Ramos (cell line): Measurements from ENCODE around the gene OR10A5.
"Not testable (repeated sequence)": the region's sequence is repeated elsewhere in the genome, so short reads cannot be mapped to it uniquely, and the experiment has no call there.

ENCODE experiments used
- in situ Hi-C: fragments of 300-500 bp; cut with MboI; formaldehyde crosslinking; loops from one replicate; pipeline ENCODE4 v1.14.3; 2022; ENCODE audit warnings: low sequenced_read_pairs; ENCODE audit not compliant: unreplicated experiment

OR10A5 gene

DNA sequence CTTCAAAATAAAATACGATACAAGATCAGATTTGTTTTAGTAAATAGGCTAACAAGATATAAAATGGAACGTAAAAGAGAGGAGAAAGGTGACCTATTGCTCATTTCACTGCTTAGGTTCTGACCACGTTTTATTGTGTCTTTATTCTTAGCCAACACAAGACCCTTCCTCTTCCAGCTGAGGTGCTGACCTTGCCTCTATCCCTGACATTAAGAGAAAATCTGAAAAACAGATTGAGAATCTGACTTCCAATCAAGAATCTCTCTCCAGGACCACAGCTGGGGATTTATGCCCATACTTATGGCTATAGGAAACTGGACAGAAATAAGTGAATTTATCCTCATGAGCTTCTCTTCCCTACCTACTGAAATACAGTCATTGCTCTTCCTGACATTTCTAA lies at the start of gene OR10A5:
OR10A5 (plus strand) TSS at position 301 of the 400 bp plus-strand sequence; CDS start at position 301, 0 bp downstream.
- in situ Hi-C loops = no loop called here

GRCh38 chr11:6799402-6799801 lies 46.1 kb upstream of the OR10A5 start, which contains the start of gene OR6A2:
Gene OR6A2, minus strand, starts transcription at chr11:6799689. Its CDS starts 3,981 bp downstream, at chr11:6795708.
- in situ Hi-C loops = no loop called here

- in situ Hi-C loops = not testable (repeated sequence)
Observed at GRCh38 chr11:6801075-6801474, 44.4 kb upstream of the OR10A5 start.

DNA sequence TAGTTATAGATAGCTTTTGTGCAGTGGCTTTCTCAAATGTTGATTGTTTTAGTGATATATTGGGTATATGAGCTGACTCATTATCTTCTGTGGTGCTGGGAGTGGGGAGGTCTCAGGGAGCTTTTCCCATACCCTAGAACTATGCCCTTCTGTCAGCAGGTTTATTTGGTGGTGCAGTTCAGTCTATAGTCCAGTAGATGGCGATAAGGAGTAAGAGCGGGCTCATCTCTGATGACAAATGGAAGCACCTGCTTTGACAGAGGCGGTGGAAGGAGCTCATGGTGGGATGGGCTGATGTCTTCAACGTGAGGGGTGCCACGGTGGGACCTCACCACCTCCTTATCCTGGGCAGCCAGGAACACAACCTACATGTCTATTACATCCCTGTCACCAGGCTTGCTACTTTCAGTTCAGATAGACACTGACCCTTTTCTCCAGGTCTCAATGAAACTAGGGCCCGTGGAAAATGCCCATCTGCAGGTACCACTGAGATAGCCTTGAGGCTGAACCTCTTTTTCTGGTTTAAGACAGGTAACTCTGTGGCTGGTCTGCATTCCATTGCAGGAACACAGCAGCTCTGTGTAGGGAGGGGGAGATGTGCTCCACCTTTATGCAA lies 33.0 kb upstream of the OR10A5 start:
- in situ Hi-C loops = no loop called here

DNA sequence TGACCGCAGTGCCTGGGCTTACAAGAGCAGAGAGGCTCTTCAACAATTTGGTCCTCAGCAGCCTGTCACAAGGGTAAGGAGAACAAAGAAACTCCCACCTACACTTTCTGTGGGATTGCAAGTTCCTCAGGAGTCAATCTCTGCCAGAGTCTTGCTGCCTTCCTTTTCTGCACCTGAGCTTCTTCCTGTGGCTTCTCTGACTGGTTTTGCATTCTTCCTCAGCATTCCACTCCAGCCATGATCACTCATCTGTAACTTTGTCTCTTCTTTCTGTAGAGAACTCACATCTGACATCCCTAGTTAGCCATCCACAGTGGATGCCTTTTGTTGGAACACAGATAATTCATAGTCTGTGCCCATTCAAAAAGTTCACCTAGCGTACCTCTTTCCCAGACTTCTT lies 31.8 kb upstream of the OR10A5 start:
- in situ Hi-C loops = no loop called here

GRCh38 chr11:6817694-6818093 lies 27.8 kb upstream of the OR10A5 start:
- in situ Hi-C loops = no loop called here

GRCh38 chr11:6818967-6819366 lies 26.5 kb upstream of the OR10A5 start:
- in situ Hi-C loops = no loop called here

- in situ Hi-C loops = no loop called here
Observed at GRCh38 chr11:6824136-6824823, 21.2 kb upstream of the OR10A5 start.

GRCh38 chr11:6825231-6825744 lies 20.2 kb upstream of the OR10A5 start:
- in situ Hi-C loops = no loop called here

GRCh38 chr11:6828103-6828502 lies 17.4 kb upstream of the OR10A5 start:
- in situ Hi-C loops = no loop called here

- in situ Hi-C loops = no loop called here
Observed at GRCh38 chr11:6833356-6833755, 12.1 kb upstream of the OR10A5 start.

- in situ Hi-C loops = no loop called here
Observed at GRCh38 chr11:6834021-6834420, 11.5 kb upstream of the OR10A5 start.

- in situ Hi-C loops = no loop called here
Observed at GRCh38 chr11:6841694-6842093, 3.8 kb upstream of the OR10A5 start.

DNA sequence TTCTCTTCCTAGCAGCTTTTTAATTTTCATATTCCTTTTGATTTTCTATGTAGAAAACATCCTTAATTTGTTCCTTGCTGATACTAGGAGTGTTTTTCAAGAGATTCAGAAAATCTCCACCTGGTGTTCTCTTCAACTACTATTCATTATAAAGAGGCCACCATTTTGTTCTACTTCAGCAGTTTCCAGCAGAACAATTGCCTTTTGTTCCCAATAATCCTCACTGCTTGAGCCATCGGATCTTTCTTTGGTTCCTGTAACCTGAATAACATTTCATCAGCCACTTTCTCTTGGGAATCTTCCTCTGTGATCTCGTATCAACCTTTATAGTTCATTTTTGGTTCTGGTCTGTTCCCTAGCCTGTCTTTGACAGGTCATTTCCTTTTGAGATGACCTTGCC lies 1.8 kb upstream of the OR10A5 start:
- in situ Hi-C loops = no loop called here

- in situ Hi-C loops = no loop called here
Observed at GRCh38 chr11:6844356-6844755, 1.1 kb upstream of the OR10A5 start.

DNA sequence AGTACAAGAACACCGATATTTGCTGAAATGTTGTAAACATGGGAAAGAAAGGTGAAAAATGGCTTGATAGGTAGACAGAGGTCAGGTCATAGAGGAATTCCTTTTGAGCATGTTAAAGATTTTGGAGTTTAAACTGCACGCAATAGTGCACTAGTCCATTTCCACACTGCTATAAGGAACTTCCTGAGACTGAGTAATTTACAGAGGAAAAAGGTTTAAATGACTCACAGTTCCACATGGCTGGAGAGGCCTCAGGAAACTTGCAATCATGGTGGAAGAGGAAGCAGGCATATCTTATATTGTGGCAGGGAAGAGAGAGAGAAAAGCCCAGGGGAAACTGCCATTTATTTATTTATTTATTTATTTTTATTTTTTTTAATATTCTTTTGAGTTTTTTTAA lies 5.0 kb downstream of the OR10A5 start:
- in situ Hi-C loops = no loop called here

- in situ Hi-C loops = not testable (repeated sequence)
Observed at GRCh38 chr11:6854801-6855200, 9.3 kb downstream of the OR10A5 start.

GRCh38 chr11:6855971-6856541 lies 10.6 kb downstream of the OR10A5 start:
- in situ Hi-C loops = no loop called here

DNA sequence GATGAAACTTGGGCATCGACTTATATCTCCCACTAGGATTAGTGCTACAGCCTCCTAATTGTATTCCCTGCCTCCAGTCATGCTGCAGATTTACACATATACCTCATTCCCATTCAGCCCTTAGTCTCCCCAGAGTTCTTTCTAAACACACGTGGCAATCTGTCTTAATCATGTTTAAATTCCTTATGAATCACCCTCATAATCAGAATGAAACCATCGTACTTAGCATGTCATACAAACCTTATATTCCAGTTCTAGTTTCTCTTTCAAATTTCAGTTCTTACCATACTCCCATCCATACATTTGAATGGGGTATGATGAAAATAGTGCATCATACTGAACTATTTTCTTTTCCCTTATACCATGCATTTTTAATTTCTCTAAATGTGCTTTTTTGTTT lies 11.4 kb downstream of the OR10A5 start:
- in situ Hi-C loops = no loop called here

DNA sequence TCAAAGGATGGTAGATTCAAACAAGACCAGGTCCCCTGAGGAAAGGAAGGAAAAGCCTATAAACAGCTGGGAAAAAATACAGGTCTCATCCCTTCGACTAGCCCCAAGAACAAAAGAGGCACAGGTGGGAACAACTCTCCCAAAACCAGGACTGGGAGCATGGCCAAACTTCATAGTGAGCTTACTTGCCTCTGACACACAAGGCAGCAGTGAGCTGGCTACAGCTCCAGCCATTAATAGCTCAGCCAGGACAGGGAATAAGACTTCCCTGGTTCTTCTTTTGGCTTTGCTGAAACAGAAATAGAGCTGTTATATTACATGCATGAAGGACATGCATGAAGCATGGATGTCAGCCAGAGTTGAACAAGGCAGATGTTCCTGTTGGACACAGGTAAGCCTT lies 17.5 kb downstream of the OR10A5 start, which contains the start of gene OR10A2:
OR10A2 (plus strand) TSS at position 97 of the 400 bp plus-strand sequence. CDS start 6,698 bp downstream, outside the sequence.
- in situ Hi-C loops = no loop called here

DNA sequence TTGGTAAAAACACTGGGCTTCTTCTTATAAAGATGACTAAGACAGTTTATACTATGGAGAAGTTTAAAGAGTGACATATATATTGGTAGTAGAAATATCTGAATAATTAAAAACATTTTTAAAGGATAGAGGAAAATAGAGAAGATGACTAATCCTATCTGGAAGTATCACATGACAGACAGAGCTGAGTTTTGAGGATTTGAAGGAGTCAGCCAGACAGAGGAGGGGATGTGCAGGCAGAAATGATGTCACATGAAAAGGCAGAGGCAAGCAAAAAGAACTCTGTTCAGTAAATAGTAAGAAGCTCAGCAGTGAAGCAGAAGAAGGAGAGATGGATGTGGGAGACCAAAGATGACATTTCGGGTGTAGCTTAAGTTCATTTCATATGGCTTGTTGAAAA lies 19.0 kb downstream of the OR10A5 start:
- in situ Hi-C loops = no loop called here
